GM18858 (cell line): Measurements from ENCODE around the gene C20orf204.

Experiments used
- ATAC-seq: cut with Tn5 transposase; IDR thresholded peaks from one replicate; pipeline ENCODE4 v1.9.1; 2021; ENCODE audit not compliant: unreplicated experiment

Gene C20orf204

GRCh38 chr20:64041040-64041780 is 5.2 kb downstream of the C20orf204 start:
- ATAC-seq, result no peak

DNA sequence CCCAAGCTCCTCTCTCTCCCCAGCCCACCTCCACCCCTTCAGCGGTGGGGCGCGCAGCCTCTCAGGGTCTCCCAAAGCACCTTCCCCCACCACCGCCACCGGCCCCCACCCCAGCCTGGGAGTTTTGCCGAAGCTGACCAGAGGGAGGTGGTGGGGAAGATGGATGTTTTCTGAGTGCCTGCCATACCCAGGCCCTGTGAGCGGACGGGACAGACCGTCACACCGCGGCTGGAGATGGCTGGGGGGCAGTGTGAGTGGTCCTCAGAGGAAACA is 5.7 kb downstream of the C20orf204 start:
- ATAC-seq, result no peak

- no peak for ATAC-seq
These were observed 6.2 kb downstream of the C20orf204 start for GRCh38 chr20:64042054-64042781.

GRCh38 chr20:64043768-64044167 is 7.8 kb downstream of the C20orf204 start:
- no peak for ATAC-seq

- no peak for ATAC-seq
These were observed 8.7 kb downstream of the C20orf204 start for GRCh38 chr20:64044484-64045247.

- no peak for ATAC-seq
These were observed 9.5 kb downstream of the C20orf204 start for GRCh38 chr20:64045346-64046011.

- no peak for ATAC-seq
These were observed 11.0 kb downstream of the C20orf204 start for GRCh38 chr20:64047046-64047389.

- no peak for ATAC-seq
These were observed 12.0 kb downstream of the C20orf204 start for GRCh38 chr20:64047968-64048401.

- no peak for ATAC-seq
These were observed 12.5 kb downstream of the C20orf204 start for GRCh38 chr20:64048402-64049044.

DNA sequence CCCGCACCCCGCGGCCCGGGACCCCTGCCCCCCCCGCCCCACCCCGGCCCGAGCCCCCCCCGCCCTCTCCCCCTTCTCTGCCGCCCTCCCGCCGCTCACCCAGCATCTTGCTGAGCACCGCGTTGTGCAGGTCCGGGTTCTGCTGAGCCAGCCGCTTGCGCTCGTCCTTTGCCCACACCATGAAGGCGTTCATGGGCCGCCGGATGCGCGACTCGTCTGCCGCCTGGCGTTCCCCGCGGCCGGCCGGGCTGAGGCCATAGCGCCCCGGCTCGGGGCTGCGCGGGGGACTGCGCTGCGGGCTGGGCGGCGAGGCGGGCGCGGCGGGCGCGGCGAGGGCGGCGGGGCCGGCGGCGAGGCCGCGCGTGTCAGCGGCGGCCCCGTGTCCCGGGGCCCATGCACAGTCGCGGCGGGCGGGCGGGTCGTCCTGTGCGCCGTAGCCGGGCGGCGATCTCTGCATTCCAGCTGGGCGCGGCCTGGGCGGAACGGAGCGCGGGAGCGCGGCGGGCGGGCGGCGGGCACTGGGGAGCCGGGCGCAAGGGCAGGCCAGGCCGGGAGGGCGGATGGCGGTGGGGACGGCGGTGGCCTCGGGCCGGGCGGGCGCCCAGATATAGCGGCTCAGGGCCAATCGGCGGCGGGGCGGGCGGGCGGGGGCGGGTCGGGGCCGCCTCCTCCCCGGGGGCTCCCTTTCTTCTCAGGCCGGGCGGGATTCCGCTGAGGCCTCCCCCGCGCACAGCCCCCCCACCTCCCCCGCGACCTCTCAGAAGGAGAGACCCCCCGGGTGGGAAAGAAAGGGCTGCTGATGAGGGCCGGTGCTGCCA is 13.3 kb downstream of the C20orf204 start, which contains the start of gene SOX18:
Gene SOX18 (minus strand): TSS at position 580 of the 818 bp plus-strand sequence. CDS start 123 bp downstream, at position 457.
- ATAC-seq, result no peak

- no peak for ATAC-seq
These were observed 13.9 kb downstream of the C20orf204 start for GRCh38 chr20:64049878-64050260.

GRCh38 chr20:64050261-64051032 is 14.5 kb downstream of the C20orf204 start:
- no peak for ATAC-seq

- no peak for ATAC-seq
These were observed 15.1 kb downstream of the C20orf204 start for GRCh38 chr20:64051033-64051452.

- ATAC-seq, result no peak
These were observed 15.8 kb downstream of the C20orf204 start for GRCh38 chr20:64051561-64052325.

- ATAC-seq, result no peak
These were observed 16.3 kb downstream of the C20orf204 start for GRCh38 chr20:64052326-64052722.

DNA sequence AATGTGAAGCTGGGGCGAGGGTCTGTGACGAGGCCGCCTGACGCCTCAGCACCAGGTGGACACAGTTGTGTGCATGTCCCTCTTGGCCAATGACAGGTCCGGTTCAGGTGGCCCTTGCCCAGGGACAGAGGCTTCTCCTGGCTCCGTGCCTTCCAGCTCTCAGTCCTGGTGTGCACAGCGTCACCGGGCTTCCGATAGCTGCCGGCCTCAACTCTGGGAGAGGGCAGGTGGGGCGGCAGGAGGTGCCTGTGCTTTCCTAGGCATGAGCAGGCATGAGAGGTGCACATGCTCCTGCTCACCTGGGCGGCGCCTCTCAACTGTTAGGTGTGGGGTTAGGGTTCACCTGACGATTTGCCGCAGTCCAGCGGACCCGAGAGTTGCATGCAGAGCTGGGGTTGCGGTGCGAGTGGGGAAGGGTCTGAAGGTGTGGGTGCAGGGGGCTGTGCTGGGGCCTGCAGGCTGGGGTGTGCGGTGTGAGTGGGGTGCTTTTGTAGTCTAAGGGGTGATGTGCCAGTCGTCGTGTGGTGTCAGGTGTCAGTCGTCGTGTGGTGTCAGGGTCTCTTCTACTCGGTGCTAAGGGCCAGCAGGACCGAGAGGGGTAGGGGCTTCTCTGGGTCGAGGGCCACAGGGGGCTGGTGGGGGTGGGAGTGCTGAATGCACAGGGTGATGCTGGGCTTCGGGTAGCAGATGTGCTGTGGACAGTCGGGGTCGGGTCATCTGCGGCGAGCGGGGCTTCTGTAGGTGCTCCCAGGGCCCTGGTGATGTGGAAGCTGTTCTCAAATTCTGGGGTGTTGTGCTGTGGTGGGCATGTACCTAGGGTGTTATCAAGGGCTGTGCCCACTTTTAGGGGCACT is 17.2 kb downstream of the C20orf204 start:
- ATAC-seq, result no peak

DNA sequence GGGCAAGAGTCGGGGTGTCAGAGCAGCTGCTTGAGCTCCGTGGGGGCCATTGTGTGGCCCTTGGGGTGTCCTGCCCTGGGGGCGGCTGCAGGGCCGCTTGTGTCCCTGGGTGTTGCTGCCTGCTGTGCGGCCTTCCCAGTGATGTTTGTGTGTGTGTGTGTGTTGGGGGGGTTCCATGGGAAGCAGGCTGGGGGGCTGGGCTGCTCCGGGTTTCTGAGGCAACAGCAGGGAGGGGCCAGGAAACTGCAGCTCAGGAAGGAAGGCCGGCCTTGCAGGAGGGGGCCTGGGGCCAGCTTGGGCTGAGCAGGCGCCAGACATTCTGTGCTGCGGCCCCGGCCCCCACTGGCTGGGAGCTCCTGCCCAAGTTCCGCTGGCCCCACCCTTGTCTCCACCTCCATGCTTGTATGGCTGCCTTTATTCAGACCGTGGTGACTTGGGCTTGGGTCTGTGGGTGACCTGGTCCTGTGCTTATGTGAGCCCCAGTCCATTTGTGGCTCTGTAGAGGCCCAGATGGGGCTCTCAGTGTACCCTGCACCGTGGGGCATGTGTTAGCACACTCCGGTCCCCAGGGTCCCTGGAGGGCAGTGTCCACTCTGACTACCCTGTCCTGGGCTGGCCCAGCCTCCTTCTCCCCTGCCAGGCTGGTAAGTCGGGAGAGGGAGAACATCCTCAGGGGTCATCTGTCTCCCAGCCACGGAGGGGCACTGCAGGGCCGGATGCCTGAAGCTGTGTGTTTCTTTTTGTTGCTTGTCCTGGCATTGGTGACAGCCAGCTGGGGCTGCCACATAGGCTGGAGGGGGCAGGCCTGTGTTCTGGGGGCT is 18.1 kb downstream of the C20orf204 start:
- ATAC-seq, result no peak
